ENCODE measurements around the gene ZC3H4. TPM values are rescaled to one million over a fixed set of nuclear protein-coding genes. Genes with fewer than 3 reads are reported as not detected.
A peak's percentile ranks its signal among the peaks of the same experiment; 100 is the strongest.

Gene ZC3H4
- total RNA-seq, 1 donor from 2014 or later, result 89.1 TPM

DNA sequence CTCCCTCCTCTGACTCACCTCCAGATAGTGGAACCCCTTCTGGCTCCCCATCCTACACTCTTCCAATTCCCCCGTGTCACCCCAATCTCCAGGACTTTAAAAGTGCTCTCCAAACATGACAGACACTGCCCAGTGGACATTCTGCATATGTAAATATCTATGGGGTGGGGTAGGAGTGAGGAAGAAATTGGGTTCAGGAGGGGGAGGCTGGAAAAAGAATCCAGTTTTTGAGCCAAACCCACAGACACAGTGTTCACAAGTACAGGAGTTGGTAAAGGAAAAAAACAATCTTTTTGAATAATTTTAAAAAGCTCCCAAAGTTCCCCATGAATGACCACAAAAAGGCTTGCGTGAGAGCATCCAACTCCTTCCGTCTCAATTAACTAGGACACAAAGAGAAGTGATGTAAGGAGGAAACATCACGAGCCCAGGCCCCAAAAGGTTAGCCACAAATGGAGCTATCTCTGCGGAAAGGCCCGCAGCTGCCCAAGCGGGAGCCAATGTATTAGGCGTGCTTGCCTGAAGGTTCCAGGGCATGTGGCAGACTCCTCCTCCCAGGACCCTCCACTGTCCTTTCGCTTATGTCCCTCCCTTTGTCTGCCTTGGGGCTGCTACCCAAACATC, 18.0 kb downstream of the ZC3H4 start:
- H3K9me3 Mint-ChIP-seq, result no peaks in the 10 kb centered on the region
- POLR2A ChIA-PET, result interaction anchor here (0.6 to 6.0 kb wide), 3 partner anchors 11 to 31 kb away, joined by 6 to 97 read pairs (median 7); partner anchors contain the start of gene ZC3H4
- intact Hi-C loops (cut with micrococcal nuclease), result no loop called here
- H3K27me3 Mint-ChIP-seq, result no peaks in the 10 kb centered on the region
- H3K27ac Mint-ChIP-seq, result peak overlapping the region; percentile 68
- ATAC-seq (ENCODE audit: low read depth), result no peak
- H3K4me1 Mint-ChIP-seq, result peaks cover 48% of the 10 kb centered on the region
- TF ChIP-seq, protein P1, sequence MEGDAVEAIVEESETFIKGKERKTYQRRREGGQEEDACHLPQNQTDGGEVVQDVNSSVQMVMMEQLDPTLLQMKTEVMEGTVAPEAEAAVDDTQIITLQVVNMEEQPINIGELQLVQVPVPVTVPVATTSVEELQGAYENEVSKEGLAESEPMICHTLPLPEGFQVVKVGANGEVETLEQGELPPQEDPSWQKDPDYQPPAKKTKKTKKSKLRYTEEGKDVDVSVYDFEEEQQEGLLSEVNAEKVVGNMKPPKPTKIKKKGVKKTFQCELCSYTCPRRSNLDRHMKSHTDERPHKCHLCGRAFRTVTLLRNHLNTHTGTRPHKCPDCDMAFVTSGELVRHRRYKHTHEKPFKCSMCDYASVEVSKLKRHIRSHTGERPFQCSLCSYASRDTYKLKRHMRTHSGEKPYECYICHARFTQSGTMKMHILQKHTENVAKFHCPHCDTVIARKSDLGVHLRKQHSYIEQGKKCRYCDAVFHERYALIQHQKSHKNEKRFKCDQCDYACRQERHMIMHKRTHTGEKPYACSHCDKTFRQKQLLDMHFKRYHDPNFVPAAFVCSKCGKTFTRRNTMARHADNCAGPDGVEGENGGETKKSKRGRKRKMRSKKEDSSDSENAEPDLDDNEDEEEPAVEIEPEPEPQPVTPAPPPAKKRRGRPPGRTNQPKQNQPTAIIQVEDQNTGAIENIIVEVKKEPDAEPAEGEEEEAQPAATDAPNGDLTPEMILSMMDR (IDR thresholded peaks at IDR 0.05), result no peak
- DNase-seq, result no peak
- CTCF ChIA-PET, result interaction anchor here (1.3 kb wide), 1 partner anchor 15 kb away, joined by 4 read pairs; no protein-coding TSS in a partner anchor
- no peak overlapping the region for H3K4me3 Mint-ChIP-seq
- H3K36me3 Mint-ChIP-seq (ENCODE audit: low read depth), result peaks cover 59% of the 10 kb centered on the region

GRCh38 chr19:47094557-47095475, 18.8 kb downstream of the ZC3H4 start:
- Mint-ChIP-seq H3K9me3 (no peaks in the 10 kb centered on the region), H3K4me1 (peaks cover 44% of the 10 kb centered on the region), H3K4me3 (peak overlapping the region; percentile 55), H3K27me3 (no peaks in the 10 kb centered on the region), H3K27ac (peak overlapping the region; percentile 68), H3K36me3 (ENCODE audit: low read depth) (peaks cover 61% of the 10 kb centered on the region)
- ChIA-PET CTCF (interaction anchor here (1.3 to 1.7 kb wide), 2 partner anchors 15 to 31 kb away, joined by 4 to 5 read pairs; no protein-coding TSS in a partner anchor), POLR2A (interaction anchor here (0.6 to 6.0 kb wide), 3 partner anchors 12 to 31 kb away, joined by 6 to 97 read pairs (median 7); partner anchors contain the start of gene ZC3H4)
- ATAC-seq (ENCODE audit: low read depth), result no peak
- intact Hi-C loops (cut with micrococcal nuclease), result loop anchor here (1.0 kb wide), 1 partner anchor 15 kb away; no protein-coding TSS in a partner anchor
- TF ChIP-seq, protein P1 (IDR thresholded peaks at IDR 0.05), result no peak
- no peak for DNase-seq

DNA sequence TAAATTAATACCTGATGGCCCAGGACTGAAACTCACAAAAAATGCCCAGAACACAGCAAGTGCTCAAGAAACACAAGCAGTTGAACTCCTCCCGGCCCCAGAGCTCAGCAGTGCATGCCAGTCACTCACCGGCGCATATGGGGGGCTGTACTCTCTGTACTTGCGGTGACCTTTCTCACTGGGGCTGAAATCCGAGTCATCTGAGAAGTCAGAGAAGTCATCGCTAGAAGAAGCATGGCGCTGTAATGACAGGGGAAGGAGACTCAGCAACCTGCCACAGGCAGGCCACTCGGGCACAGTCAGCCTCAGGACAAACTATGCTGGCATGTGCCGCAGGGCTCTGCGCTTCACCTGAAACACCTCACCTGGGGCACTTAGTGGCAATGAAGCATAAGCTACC, 19.7 kb downstream of the ZC3H4 start:
- DNase-seq, result no peak
- no peaks in the 10 kb centered on the region for H3K9me3 Mint-ChIP-seq
- TF ChIP-seq, protein P1 (IDR thresholded peaks at IDR 0.05), result no peak
- H3K4me1 Mint-ChIP-seq, result peaks cover 41% of the 10 kb centered on the region
- CTCF ChIA-PET, result interaction anchor here (1.2 to 1.7 kb wide), 2 partner anchors 14 to 32 kb away, joined by 5 to 6 read pairs; no protein-coding TSS in a partner anchor
- intact Hi-C loops (cut with micrococcal nuclease), result loop anchor here (1.0 kb wide), 1 partner anchor 16 kb away; no protein-coding TSS in a partner anchor
- H3K4me3 Mint-ChIP-seq, result peak overlapping the region; percentile 16
- POLR2A ChIA-PET, result interaction anchor here (0.6 to 6.0 kb wide), 3 partner anchors 15 to 43 kb away, joined by 3 to 97 read pairs (median 4); partner anchors contain the start of gene ZC3H4
- ATAC-seq (ENCODE audit: low read depth), result peak; percentile 94
- H3K27ac Mint-ChIP-seq, result peak overlapping the region; percentile 68
- no peaks in the 10 kb centered on the region for H3K27me3 Mint-ChIP-seq
- H3K36me3 Mint-ChIP-seq (ENCODE audit: low read depth), result peaks cover 66% of the 10 kb centered on the region

GRCh38 chr19:47093254-47093653, 20.3 kb downstream of the ZC3H4 start:
- ChIA-PET CTCF (interaction anchor here (1.2 to 1.7 kb wide), 2 partner anchors 14 to 32 kb away, joined by 5 to 6 read pairs; no protein-coding TSS in a partner anchor), POLR2A (interaction anchor here (0.6 to 6.0 kb wide), 3 partner anchors 16 to 43 kb away, joined by 3 to 97 read pairs (median 4); partner anchors contain the start of gene ZC3H4)
- peaks cover 37% of the 10 kb centered on the region for H3K4me1 Mint-ChIP-seq
- no peaks in the 10 kb centered on the region for H3K9me3 Mint-ChIP-seq
- no peak overlapping the region for H3K4me3 Mint-ChIP-seq
- ATAC-seq (ENCODE audit: low read depth) (no peak), DNase-seq (no peak)
- intact Hi-C loops (cut with micrococcal nuclease), result no loop called here
- peaks cover 69% of the 10 kb centered on the region for H3K36me3 Mint-ChIP-seq (ENCODE audit: low read depth)
- peak overlapping the region; percentile 68 for H3K27ac Mint-ChIP-seq
- TF ChIP-seq, protein P1 (IDR thresholded peaks at IDR 0.05), result no peak
- H3K27me3 Mint-ChIP-seq, result no peaks in the 10 kb centered on the region
